GM12874 (cell line): ENCODE results near the gene NFATC2.

Source experiments
- CTCF ChIP-seq: IDR thresholded peaks from 2 replicates; pipeline ENCODE4 v1.5.1; 2011; ENCODE audit warnings: low read depth, mild to moderate bottlenecking, control low read depth, low read length, moderate library complexity; ENCODE audit not compliant: insufficient read depth

Gene NFATC2

DNA sequence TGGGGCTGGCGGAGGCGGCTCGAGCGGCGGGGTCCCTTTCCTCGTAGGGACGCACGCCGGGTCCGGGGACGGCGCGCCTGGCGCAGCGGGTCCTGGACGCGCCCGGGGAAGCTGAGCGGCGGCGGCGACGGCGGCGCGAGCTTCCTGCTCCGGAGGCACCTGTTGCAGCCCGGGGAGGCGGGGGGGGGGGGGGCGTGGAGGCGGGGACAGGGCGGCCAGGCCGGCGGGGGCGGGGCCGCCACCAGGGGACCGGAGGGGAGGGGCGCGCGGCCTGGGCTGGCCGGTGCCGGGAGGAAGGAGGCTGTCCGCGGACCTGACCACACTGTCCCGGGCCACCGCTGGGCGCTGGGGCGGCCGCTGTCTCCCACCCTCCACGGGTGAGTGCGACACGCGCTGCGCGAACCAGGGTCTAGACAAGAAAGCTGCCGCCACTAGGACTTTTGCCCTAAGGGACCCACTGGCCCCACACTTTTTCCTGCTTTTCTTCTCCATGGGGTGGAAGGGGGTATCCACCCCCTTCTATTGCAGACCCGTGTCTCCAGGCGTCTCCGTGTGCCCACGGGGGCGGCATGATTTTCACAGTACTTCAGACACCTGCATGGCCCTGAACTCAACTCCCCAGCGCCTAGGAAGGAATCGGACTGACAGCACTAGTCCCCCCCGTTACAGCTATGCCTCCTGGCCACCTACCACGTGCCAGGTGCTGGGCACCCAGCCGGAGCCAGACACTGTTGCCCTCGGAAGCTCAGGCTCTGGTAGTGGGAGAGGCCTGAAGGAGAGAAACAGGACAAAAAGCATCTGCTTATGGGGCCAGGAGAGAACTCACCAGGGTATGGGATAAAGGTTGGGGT, at the start of gene NFATC2:
TSS of gene NFATC2 (minus strand) at position 149 of the 851 bp plus-strand sequence. CDS start 220 bp downstream, outside the sequence.
- TF ChIP-seq CTCF: 0 out of 2 replicates have a peak, but pooled peaks have one; percentile 1

DNA sequence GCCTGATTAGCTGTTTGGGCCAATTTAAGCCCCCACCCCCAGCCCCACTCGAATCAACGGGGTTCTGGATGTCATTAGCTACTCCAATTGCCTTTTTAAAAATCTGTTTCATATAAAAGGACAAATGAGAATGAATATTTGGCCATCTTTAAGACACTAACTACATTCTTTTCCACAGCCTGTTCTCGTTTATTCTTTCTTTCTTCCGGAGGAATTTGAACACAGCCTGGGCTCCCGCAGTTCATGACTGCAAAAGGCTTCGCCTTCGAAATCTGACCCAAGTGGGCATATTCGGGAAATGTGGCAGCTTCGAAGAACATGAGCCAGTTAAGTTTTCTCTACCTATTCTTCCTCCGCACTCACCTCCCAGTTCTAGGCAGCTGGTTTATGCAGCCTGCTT, 49.4 kb upstream of the NFATC2 start:
- no peak for TF ChIP-seq CTCF

DNA sequence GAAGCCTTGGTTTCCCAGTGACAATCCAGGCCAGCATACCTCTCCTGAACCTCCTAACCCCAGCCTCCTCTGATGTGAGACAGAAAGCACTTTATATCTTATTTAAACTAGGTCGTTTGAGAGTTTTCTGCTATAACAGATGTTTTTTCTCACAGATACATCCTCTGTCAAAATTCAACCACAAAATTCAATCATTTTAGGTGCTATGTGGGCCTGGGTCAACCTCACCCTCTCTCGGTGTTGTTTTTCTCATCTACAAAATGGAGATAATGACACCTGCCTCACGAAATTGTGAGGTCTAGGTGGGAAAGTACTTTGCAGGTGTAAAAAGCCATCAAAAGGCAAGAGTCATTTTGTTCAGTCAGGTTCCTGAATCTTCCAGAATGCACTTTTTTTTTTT, 46.2 kb upstream of the NFATC2 start:
- no peak for TF ChIP-seq CTCF

GRCh38 chr20:51587145-51587544, 44.6 kb upstream of the NFATC2 start:
- no peak for TF ChIP-seq CTCF

DNA sequence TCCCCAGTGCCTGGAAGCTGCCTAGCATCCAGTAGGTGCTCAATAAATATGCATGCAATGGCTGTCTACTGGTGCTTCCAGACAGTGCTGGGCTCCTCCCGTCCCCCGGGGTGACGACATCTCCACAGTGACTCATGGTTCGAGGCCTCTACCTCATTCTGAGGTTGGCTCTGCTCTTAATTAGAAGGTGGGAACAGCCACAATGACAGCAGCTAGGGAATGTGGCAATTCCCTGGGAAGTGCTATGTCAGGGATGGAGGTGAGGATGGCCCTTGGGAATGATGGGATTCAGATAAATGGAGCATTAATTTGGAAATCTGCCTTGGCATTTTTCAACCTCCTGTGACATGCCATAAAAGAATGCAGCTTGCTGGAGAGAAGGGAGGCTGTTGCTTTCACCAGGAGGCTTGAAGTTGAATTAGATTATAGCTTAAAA, 43.5 kb upstream of the NFATC2 start:
- TF ChIP-seq CTCF: no peak

DNA sequence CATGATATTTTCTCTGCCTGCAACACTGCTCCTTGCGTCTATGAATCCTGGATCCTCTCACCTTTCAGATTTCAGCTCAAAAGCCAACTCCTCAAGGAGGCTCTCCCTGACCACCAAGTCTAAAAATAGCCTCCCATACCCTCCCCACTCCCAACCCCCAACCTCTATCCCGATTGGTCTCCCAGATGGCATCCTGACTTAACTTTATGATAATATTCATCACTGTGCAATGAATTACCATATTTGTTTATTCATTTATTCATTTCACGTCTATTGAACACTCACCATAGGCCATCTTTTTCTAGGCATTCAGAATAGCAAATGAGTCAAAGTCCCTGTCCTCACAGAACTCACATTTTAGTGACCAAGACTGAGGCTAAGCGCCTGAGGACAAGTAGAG, 42.6 kb upstream of the NFATC2 start:
- TF ChIP-seq CTCF: no peak

DNA sequence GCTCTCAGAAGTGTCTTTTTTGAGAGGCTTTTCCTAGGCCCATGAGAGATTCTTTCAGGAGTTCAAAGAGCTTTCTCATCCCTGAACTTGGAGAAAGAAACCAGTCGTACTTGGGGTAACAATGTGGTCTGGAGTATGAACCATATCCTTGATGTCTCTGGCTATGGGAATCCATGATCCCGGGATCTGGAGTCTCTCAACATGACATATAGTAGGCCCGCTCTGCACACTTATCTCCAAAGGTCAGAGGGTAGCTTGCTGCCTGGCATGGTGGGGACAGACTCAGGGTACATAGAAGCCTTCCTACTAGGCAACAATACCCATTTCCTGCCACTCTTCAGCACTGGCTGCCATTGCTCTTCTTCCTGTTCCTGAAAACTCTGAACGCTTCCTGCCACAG, 42.2 kb upstream of the NFATC2 start:
- TF ChIP-seq CTCF: no peak
